HG03354 (cell line): Measurements from ENCODE around the gene BICD1.
"Not testable (repeated sequence)": the region's sequence is repeated elsewhere in the genome, so short reads cannot be mapped to it uniquely, and the experiment has no call there.

Experiments
- ATAC-seq: cut with Tn5 transposase; IDR thresholded peaks from one replicate; pipeline ENCODE4 v1.9.1; 2021; ENCODE audit warnings: mild to moderate bottlenecking; ENCODE audit not compliant: unreplicated experiment, poor library complexity, severe bottlenecking

Gene BICD1

DNA sequence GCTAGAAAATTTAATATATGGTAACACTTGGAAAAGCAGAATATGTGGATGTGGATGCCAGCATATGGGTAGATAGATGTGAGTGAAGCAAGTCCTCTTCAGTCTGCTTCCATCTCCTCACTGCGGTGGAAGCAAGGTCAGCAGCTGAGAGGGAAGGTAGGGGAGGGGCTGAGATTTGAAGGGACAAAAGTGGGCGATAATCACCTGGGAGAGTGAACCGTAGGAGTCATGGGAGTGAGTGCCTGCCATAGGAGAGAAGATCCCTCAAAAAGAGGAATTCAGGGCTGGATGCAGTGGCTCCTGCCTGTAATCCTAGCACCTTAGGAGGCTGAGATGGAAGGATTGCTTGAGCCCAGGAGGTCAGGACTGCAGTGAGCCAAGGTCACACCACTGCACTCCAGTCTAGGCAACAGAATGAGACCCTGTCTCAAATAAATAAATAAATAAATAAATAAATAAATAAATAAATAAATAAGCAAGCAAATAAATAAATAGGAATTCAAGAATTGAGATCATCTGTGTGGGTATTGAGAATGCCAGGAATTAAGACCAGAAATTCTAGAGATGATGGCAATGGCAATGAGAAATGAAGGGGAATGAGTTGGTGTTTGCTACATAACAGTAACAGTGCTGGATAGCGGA is 123.4 kb downstream of the BICD1 start:
- ATAC-seq: no peak

GRCh38 chr12:32230613-32230993 is 124.0 kb downstream of the BICD1 start:
- ATAC-seq: peak; percentile 79

GRCh38 chr12:32231361-32231760 is 124.7 kb downstream of the BICD1 start:
- ATAC-seq: not testable (repeated sequence)

- ATAC-seq: no peak
Observed at GRCh38 chr12:32233568-32233967, 126.9 kb downstream of the BICD1 start.

DNA sequence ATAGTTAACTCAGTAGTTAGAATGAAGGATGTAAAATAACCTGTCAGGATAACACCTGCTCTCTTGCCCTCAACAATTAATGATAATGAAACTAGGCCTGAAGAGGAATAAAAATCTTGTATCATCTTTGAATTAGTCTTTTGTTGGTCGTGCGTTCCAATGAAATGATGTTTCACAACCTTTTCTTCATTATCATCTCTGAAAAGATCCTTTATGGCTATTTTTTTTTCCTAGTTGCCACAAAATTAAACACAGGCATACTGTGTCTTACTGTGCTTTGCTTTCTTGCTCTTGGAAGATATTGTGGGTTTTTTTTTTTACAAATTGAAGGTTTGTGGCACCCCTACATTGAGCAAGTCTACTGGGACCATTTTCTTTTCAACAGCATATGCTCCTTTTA is 128.6 kb downstream of the BICD1 start:
- no peak for ATAC-seq

DNA sequence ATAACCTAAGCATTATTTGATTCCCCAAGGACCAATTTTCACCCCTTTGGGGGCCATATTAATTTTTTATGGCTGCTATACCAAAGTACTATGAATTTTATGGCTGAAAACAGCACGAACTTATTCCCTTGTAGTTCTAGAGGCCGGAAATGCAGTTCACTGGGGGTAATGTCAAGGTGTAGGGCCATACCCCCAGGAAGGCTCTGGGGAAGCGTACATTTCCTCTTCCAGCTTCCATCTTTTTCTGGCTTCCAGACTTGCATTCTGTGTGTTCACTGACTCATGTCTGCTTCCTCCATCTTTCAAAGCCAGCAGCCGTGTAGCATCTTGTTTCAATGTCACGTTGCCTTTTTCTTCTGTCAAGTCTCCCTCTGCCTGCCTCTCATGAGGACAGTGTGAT is 133.5 kb downstream of the BICD1 start:
- ATAC-seq: no peak

DNA sequence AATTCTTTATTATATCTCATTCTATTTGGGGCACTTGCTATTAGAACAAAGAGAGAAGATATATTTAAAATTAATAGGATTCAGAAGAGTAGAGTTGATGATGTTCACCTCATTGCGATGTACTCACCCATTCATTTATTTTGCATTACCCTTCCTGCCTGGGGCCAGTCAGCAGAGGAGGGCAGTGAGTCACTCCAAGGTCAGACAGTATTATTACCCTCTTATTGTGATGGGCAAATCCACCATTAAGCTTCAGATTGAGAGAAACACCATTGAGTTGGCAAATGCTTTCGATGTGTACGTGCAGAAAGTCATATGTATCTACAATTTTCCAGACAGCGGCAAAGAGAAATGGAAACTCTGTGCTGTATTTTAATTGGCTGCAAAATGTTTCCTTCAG is 134.2 kb downstream of the BICD1 start:
- no peak for ATAC-seq

DNA sequence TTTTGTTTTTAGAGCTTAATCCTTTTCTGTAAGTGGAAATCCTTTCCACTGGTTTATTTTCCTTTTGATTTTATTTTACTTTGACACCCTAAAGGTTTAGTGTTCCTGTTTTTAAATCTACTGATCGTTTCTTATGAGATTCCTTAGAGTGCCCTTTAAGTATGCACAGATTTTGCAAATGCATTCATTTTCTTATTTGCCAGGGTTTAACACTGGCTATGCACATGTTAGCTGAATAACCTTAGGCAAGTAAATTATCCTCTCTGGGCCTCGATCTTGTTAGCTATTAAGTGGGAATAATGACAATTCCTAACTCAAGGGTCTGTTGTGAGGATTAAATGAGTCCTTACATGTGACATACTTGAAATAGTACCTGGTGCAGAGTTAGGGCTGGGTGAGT is 136.0 kb downstream of the BICD1 start:
- ATAC-seq: no peak

DNA sequence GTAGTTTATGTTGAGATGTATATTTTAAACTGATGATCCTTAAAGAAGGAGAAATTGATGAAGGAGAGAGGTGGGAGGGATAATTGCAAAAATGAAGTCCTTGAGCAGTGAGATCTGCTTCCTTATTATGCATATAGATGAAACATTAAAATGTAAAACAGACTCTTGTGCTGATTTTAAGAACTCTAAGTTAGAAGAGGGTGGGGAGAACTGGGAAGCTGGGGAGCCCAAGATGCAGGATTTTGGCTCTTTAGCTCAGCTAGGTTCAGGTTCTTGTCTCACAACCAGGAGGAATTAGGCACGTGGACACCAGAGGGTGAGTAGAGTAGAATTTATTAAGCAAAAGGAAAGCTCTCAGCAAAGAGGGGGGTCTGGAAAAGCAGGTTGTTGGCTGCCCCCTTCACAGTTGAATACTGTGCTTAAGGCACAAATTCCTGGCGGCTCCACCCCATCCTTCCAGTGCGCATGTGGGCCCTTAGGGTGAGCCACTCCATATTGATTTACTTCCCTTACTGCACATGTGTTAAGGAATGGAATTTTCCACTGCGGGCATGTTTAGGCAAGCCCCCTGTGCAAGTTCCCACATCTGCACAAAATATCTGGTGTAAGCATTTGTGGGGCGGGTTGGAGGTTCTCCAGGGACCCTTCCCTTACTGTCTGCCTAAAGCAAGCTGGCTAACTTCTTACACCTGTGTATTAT is 141.9 kb downstream of the BICD1 start:
- no peak for ATAC-seq

GRCh38 chr12:32249777-32250176 is 143.1 kb downstream of the BICD1 start:
- no peak for ATAC-seq

DNA sequence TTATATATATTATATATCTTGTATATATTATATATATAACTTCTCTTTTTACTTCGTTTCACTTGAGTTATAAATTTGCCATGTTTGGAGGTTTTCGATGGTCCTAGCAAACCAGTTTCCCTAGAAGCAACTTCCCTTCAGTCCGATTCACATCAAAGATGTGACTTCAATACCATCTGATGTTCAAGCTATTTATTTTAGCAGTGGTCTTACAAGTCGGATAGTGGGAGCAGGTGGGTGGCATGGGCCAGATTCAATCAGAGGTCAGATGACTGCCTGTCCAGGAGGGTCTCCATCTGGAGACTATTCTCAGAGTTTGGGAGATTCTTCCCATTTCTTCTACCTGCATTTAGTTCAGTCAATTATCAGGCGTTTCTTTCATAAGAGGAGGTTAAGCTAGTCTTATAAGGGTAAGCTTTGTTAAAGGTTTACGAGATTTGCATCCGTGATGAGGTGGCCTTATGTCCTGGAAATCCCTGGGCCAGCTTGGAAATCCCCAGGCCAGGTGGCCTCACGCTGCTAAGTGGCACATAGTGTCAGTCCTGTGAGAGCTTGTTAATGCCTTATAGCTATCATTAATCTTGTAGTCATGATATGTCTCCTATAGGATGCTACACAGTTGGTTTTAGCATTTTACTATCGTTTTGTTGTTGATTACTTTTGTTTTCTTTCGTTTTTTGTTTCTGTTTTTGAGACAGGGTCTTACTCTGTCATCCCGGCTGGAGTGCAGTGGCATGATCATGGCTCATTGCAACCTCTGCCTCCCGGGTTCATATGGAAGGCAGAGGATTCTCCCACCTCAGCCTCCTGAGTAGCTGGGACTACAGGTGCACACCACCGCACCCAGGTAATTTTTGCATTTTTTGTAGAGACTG is 145.8 kb downstream of the BICD1 start:
- peak; percentile 90 for ATAC-seq

- no peak for ATAC-seq
Observed at GRCh38 chr12:32253154-32253790, 146.6 kb downstream of the BICD1 start.

DNA sequence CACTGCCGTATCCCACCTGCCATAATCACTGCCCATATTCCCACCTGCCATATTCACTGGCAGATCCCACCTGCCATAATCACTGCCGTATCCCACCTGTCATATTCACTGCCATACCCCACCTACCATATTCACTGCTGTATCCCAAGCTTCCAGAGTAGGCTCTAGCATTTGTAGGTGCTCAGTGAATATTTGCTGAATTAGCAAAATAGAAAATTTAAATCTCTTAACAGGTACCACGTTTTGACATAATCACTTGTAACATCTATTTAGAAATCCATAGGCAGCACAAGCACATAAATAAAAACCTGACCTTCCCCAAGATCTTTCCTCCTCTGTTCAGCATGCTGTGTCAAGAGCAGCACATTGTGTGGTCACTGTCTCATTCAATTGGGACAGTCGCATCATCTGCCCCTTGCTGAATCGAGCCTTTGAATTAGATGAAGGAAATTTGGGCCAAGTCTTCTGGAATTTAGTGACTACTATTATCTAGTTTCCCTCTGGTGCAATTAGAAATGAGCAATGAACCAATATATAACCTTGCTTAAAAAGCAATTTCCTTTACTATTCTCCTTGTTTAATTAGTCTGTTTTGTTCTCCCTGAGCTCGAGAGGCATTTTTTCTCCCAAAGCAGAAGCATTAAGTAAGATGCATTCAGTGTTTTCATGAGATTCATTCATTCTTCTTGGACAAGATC is 147.8 kb downstream of the BICD1 start:
- ATAC-seq: no peak

GRCh38 chr12:32255588-32255987 is 148.9 kb downstream of the BICD1 start:
- no peak for ATAC-seq

- ATAC-seq: no peak
Observed at GRCh38 chr12:32257695-32258496, 151.2 kb downstream of the BICD1 start.

- no peak for ATAC-seq
Observed at GRCh38 chr12:32260696-32261095, 154.0 kb downstream of the BICD1 start.

- ATAC-seq: no peak
Observed at GRCh38 chr12:32261638-32262037, 155.0 kb downstream of the BICD1 start.

- ATAC-seq: peak; percentile 90
Observed at GRCh38 chr12:32264961-32265360, 158.3 kb downstream of the BICD1 start.

GRCh38 chr12:32265456-32265855 is 158.8 kb downstream of the BICD1 start:
- ATAC-seq: no peak
